ENCODE measurements around the gene KLK11. TPM values are rescaled to one million over a fixed set of nuclear protein-coding genes. Genes with fewer than 3 reads are reported as not detected.

Gene KLK11
- total RNA-seq, 1 donor from 2014 or later: not detected

- no peaks in the 10 kb centered on the region for H3K79me2 ChIP-seq (ENCODE audit: low read depth)
- H3K27ac ChIP-seq: no peak overlapping the region
- Mint-ChIP-seq H3K9me3 (peaks cover 13% of the 10 kb centered on the region), H3K36me3 (no peaks in the 10 kb centered on the region), H3K4me3 (peak overlapping the region; percentile 47), H3K27me3 (ENCODE audit: insufficient read depth, low read depth) (peaks cover 61% of the 10 kb centered on the region), H3K27ac (no peak overlapping the region), H3K4me1 (peaks cover 9% of the 10 kb centered on the region)
- TF ChIP-seq CTCF (IDR thresholded peaks at IDR 0.05): no peak
- no peak for TF ChIP-seq EZH2 (IDR thresholded peaks at IDR 0.05)
- TF ChIP-seq EZH2phosphoT487 (IDR thresholded peaks at IDR 0.05): no peak
- H3K9ac ChIP-seq: no peak overlapping the region
- peaks cover 13% of the 10 kb centered on the region for H3K4me1 ChIP-seq
- H3K4me2 ChIP-seq: no peak overlapping the region
- H4K20me1 ChIP-seq (ENCODE audit: low read depth): peaks cover 7% of the 10 kb centered on the region
- no peak overlapping the region for H3K4me3 ChIP-seq
- no peak for DNase-seq (ENCODE audit: low spot score)
- no peak overlapping the region for H2AFZ ChIP-seq (replicated peaks)
- H3F3A ChIP-seq (ENCODE audit: low read depth): peaks cover 25% of the 10 kb centered on the region
- no peaks in the 10 kb centered on the region for H3K9me3 ChIP-seq (ENCODE audit: low read depth)
- no peaks in the 10 kb centered on the region for H3K36me3 ChIP-seq
- peaks cover 68% of the 10 kb centered on the region for H3K27me3 ChIP-seq
Observed at GRCh38 chr19:51015691-51016267, 10.6 kb downstream of the KLK11 start.

GRCh38 chr19:51014242-51014641, 12.2 kb downstream of the KLK11 start:
- H3K27ac Mint-ChIP-seq: no peak overlapping the region
- H3K4me1 Mint-ChIP-seq: peaks cover 9% of the 10 kb centered on the region
- H3K36me3 Mint-ChIP-seq: no peaks in the 10 kb centered on the region
- H3K9ac ChIP-seq: no peak overlapping the region
- TF ChIP-seq CTCF (IDR thresholded peaks at IDR 0.05) (no peak), EZH2phosphoT487 (IDR thresholded peaks at IDR 0.05) (no peak), EZH2 (IDR thresholded peaks at IDR 0.05) (no peak)
- peaks cover 6% of the 10 kb centered on the region for H3K4me1 ChIP-seq
- peaks cover 12% of the 10 kb centered on the region for H3F3A ChIP-seq (ENCODE audit: low read depth)
- no peak overlapping the region for H2AFZ ChIP-seq (replicated peaks)
- peaks cover 55% of the 10 kb centered on the region for H3K27me3 ChIP-seq
- H3K4me2 ChIP-seq: no peak overlapping the region
- H3K27me3 Mint-ChIP-seq (ENCODE audit: insufficient read depth, low read depth): peaks cover 56% of the 10 kb centered on the region
- H4K20me1 ChIP-seq (ENCODE audit: low read depth): no peaks in the 10 kb centered on the region
- peak overlapping the region; percentile 64 for H3K4me3 Mint-ChIP-seq
- H3K9me3 Mint-ChIP-seq: peaks cover 13% of the 10 kb centered on the region
- no peak for DNase-seq (ENCODE audit: low spot score)
- no peak overlapping the region for H3K4me3 ChIP-seq
- no peaks in the 10 kb centered on the region for H3K79me2 ChIP-seq (ENCODE audit: low read depth)
- no peaks in the 10 kb centered on the region for H3K9me3 ChIP-seq (ENCODE audit: low read depth)
- no peak overlapping the region for H3K27ac ChIP-seq
- no peaks in the 10 kb centered on the region for H3K36me3 ChIP-seq

GRCh38 chr19:51012661-51013190, 13.7 kb downstream of the KLK11 start:
- H3K27me3 Mint-ChIP-seq (ENCODE audit: insufficient read depth, low read depth): peaks cover 44% of the 10 kb centered on the region
- Histone ChIP-seq H3K4me3 (no peak overlapping the region), H3K27ac (no peak overlapping the region), H3F3A (ENCODE audit: low read depth) (peaks cover 8% of the 10 kb centered on the region), H3K4me2 (no peak overlapping the region), H3K4me1 (no peaks in the 10 kb centered on the region), H3K27me3 (peaks cover 53% of the 10 kb centered on the region), H3K79me2 (ENCODE audit: low read depth) (no peaks in the 10 kb centered on the region), H2AFZ (replicated peaks) (no peak overlapping the region), H4K20me1 (ENCODE audit: low read depth) (no peaks in the 10 kb centered on the region), H3K9ac (no peak overlapping the region), H3K36me3 (no peaks in the 10 kb centered on the region), H3K9me3 (ENCODE audit: low read depth) (no peaks in the 10 kb centered on the region)
- peaks cover 6% of the 10 kb centered on the region for H3K4me1 Mint-ChIP-seq
- H3K9me3 Mint-ChIP-seq: peaks cover 10% of the 10 kb centered on the region
- H3K4me3 Mint-ChIP-seq: no peak overlapping the region
- H3K27ac Mint-ChIP-seq: no peak overlapping the region
- H3K36me3 Mint-ChIP-seq: no peaks in the 10 kb centered on the region
- TF ChIP-seq CTCF (IDR thresholded peaks at IDR 0.05) (no peak), EZH2 (IDR thresholded peaks at IDR 0.05) (no peak), EZH2phosphoT487 (IDR thresholded peaks at IDR 0.05) (no peak)
- no peak for DNase-seq (ENCODE audit: low spot score)
